ENCODE results near the gene THUMPD3.

THUMPD3 gene

GRCh38 chr3:9387322-9387655, 24.4 kb downstream of the THUMPD3 start:
- TF ChIP-seq USF1 (IDR thresholded peaks at IDR 0.05) (no peak), NFIC (IDR thresholded peaks at IDR 0.05) (no peak), TCF12 (IDR thresholded peaks at IDR 0.05; ENCODE audit: low read depth) (no peak), RAD21 (IDR thresholded peaks at IDR 0.05; ENCODE audit: low read depth) (no peak), EP300 (IDR thresholded peaks at IDR 0.05; ENCODE audit: borderline replicate concordance) (no peak), CEBPB (IDR thresholded peaks at IDR 0.05) (no peak), EGR1 (IDR thresholded peaks at IDR 0.05) (no peak), TEAD4 (IDR thresholded peaks at IDR 0.05) (no peak), TAF1 (IDR thresholded peaks at IDR 0.05; ENCODE audit: low read depth) (no peak), MAX (IDR thresholded peaks at IDR 0.05) (no peak), REST (IDR thresholded peaks at IDR 0.05; ENCODE audit: low read depth) (no peak), FOXM1 (IDR thresholded peaks at IDR 0.05; ENCODE audit: borderline replicate concordance, low read depth) (no peak), YY1 (IDR thresholded peaks at IDR 0.05; ENCODE audit: low read depth) (no peak), ZBTB7A (IDR thresholded peaks at IDR 0.05; ENCODE audit: low read depth) (no peak)

GRCh38 chr3:9388142-9388541, 25.3 kb downstream of the THUMPD3 start:
- TF ChIP-seq REST (IDR thresholded peaks at IDR 0.05; ENCODE audit: low read depth) (no peak), FOXM1 (IDR thresholded peaks at IDR 0.05; ENCODE audit: borderline replicate concordance, low read depth) (no peak), TCF12 (IDR thresholded peaks at IDR 0.05; ENCODE audit: low read depth) (no peak), EGR1 (IDR thresholded peaks at IDR 0.05) (no peak), MAX (IDR thresholded peaks at IDR 0.05) (no peak), EP300 (IDR thresholded peaks at IDR 0.05; ENCODE audit: borderline replicate concordance) (no peak)

GRCh38 chr3:9388562-9389272, 25.9 kb downstream of the THUMPD3 start:
- no peak for TF ChIP-seq RAD21 (IDR thresholded peaks at IDR 0.05; ENCODE audit: low read depth)
- TF ChIP-seq NFIC (IDR thresholded peaks at IDR 0.05) = peak; percentile 21; the same call in 1 of the 2 replicates

GRCh38 chr3:9390265-9390888, 27.5 kb downstream of the THUMPD3 start:
- TF ChIP-seq TCF12 (IDR thresholded peaks at IDR 0.05; ENCODE audit: low read depth) (no peak), YY1 (IDR thresholded peaks at IDR 0.05; ENCODE audit: low read depth) (no peak), CREB1 (IDR thresholded peaks at IDR 0.05; ENCODE audit: low read depth) (no peak), ZBTB7A (IDR thresholded peaks at IDR 0.05; ENCODE audit: low read depth) (no peak), USF1 (IDR thresholded peaks at IDR 0.05) (no peak), FOXM1 (IDR thresholded peaks at IDR 0.05; ENCODE audit: borderline replicate concordance, low read depth) (no peak), EP300 (IDR thresholded peaks at IDR 0.05; ENCODE audit: borderline replicate concordance) (no peak), EGR1 (IDR thresholded peaks at IDR 0.05) (no peak), CEBPB (IDR thresholded peaks at IDR 0.05) (no peak), MAX (IDR thresholded peaks at IDR 0.05) (no peak), RAD21 (IDR thresholded peaks at IDR 0.05; ENCODE audit: low read depth) (no peak), TAF1 (IDR thresholded peaks at IDR 0.05; ENCODE audit: low read depth) (no peak), TEAD4 (IDR thresholded peaks at IDR 0.05) (no peak), REST (IDR thresholded peaks at IDR 0.05; ENCODE audit: low read depth) (no peak)

Data from Ishikawa (cell line).